ENCODE measurements around the gene RGS14.

The RGS14 gene

GRCh38 chr5:177362610-177363507, 5.1 kb downstream of the RGS14 start:
- peak overlapping the region; percentile 69 for H3K4me3 ChIP-seq (ENCODE audit: low read depth, low read length)

GRCh38 chr5:177363565-177363964, 5.8 kb downstream of the RGS14 start:
- H3K4me3 ChIP-seq (ENCODE audit: low read depth, low read length) = peak overlapping the region; percentile 13

- no peak overlapping the region for H3K4me3 ChIP-seq (ENCODE audit: low read depth, low read length)
Observed at GRCh38 chr5:177364159-177364962, 6.6 kb downstream of the RGS14 start.

GRCh38 chr5:177365845-177366527, 8.3 kb downstream of the RGS14 start:
- H3K4me3 ChIP-seq (ENCODE audit: low read depth, low read length) = no peak overlapping the region

GRCh38 chr5:177366528-177367322, 9.0 kb downstream of the RGS14 start:
- H3K4me3 ChIP-seq (ENCODE audit: low read depth, low read length) = peak overlapping the region; percentile 61

GRCh38 chr5:177367323-177367848, 9.7 kb downstream of the RGS14 start:
- peak overlapping the region; percentile 24 for H3K4me3 ChIP-seq (ENCODE audit: low read depth, low read length)

GRCh38 chr5:177367981-177368868, 10.5 kb downstream of the RGS14 start:
- H3K4me3 ChIP-seq (ENCODE audit: low read depth, low read length) = no peak overlapping the region

GRCh38 chr5:177368869-177369644, 11.3 kb downstream of the RGS14 start:
- H3K4me3 ChIP-seq (ENCODE audit: low read depth, low read length) = no peak overlapping the region

- H3K4me3 ChIP-seq (ENCODE audit: low read depth, low read length) = no peak overlapping the region
Observed at GRCh38 chr5:177369645-177370440, 12.1 kb downstream of the RGS14 start.

GRCh38 chr5:177370488-177371119, 12.9 kb downstream of the RGS14 start:
- H3K4me3 ChIP-seq (ENCODE audit: low read depth, low read length) = no peak overlapping the region

GRCh38 chr5:177371120-177372033, 13.7 kb downstream of the RGS14 start:
- peak overlapping the region; percentile 43 for H3K4me3 ChIP-seq (ENCODE audit: low read depth, low read length)

GRCh38 chr5:177372034-177372896, 14.5 kb downstream of the RGS14 start:
- H3K4me3 ChIP-seq (ENCODE audit: low read depth, low read length) = no peak overlapping the region

- H3K4me3 ChIP-seq (ENCODE audit: low read depth, low read length) = no peak overlapping the region
Observed at GRCh38 chr5:177372910-177373309, 15.2 kb downstream of the RGS14 start.

GRCh38 chr5:177373806-177374205, 16.1 kb downstream of the RGS14 start:
- H3K4me3 ChIP-seq (ENCODE audit: low read depth, low read length) = no peak overlapping the region

- H3K4me3 ChIP-seq (ENCODE audit: low read depth, low read length) = no peak overlapping the region
Observed at GRCh38 chr5:177374211-177374610, 16.5 kb downstream of the RGS14 start.
